Measurements from ENCODE around the gene BMP7.

BMP7 gene

GRCh38 chr20:57177636-57178280 lies 88.7 kb downstream of the BMP7 start:
- no peak for DNase-seq
- H3K36me3 Mint-ChIP-seq (ENCODE audit: low read depth): peaks cover 49% of the 10 kb centered on the region
- H3K27ac Mint-ChIP-seq: no peak overlapping the region
- H3K9me3 Mint-ChIP-seq: no peaks in the 10 kb centered on the region
- no peak overlapping the region for H3K4me3 Mint-ChIP-seq
- no peaks in the 10 kb centered on the region for H3K27me3 Mint-ChIP-seq (ENCODE audit: low read depth, poor library complexity)
- H3K4me1 Mint-ChIP-seq: peaks cover 38% of the 10 kb centered on the region
- TF ChIP-seq CTCF (IDR thresholded peaks at IDR 0.05): no peak

GRCh38 chr20:57176842-57177241 lies 89.6 kb downstream of the BMP7 start:
- no peak overlapping the region for H3K4me3 Mint-ChIP-seq
- no peaks in the 10 kb centered on the region for H3K27me3 Mint-ChIP-seq (ENCODE audit: low read depth, poor library complexity)
- H3K9me3 Mint-ChIP-seq: no peaks in the 10 kb centered on the region
- peaks cover 58% of the 10 kb centered on the region for H3K36me3 Mint-ChIP-seq (ENCODE audit: low read depth)
- no peak for DNase-seq
- no peak for TF ChIP-seq CTCF (IDR thresholded peaks at IDR 0.05)
- H3K4me1 Mint-ChIP-seq: peaks cover 38% of the 10 kb centered on the region
- peak overlapping the region; percentile 68 for H3K27ac Mint-ChIP-seq

GRCh38 chr20:57175397-57176010 lies 90.9 kb downstream of the BMP7 start:
- H3K27me3 Mint-ChIP-seq (ENCODE audit: low read depth, poor library complexity): no peaks in the 10 kb centered on the region
- no peak for TF ChIP-seq CTCF (IDR thresholded peaks at IDR 0.05)

GRCh38 chr20:57174737-57175136 lies 91.7 kb downstream of the BMP7 start:
- Mint-ChIP-seq H3K36me3 (ENCODE audit: low read depth) (peaks cover 68% of the 10 kb centered on the region), H3K9me3 (peaks cover 11% of the 10 kb centered on the region), H3K27me3 (ENCODE audit: low read depth, poor library complexity) (no peaks in the 10 kb centered on the region), H3K4me3 (no peak overlapping the region), H3K4me1 (peaks cover 40% of the 10 kb centered on the region), H3K27ac (no peak overlapping the region)
- no peak for TF ChIP-seq CTCF (IDR thresholded peaks at IDR 0.05)
- no peak for DNase-seq

More at GRCh38 chr20:57175397-57176010, 90.9 kb downstream of the BMP7 start:
- H3K9me3 Mint-ChIP-seq: peaks cover 4% of the 10 kb centered on the region
- H3K4me3 Mint-ChIP-seq: no peak overlapping the region
- peak overlapping the region; percentile 55 for H3K27ac Mint-ChIP-seq
- no peak for DNase-seq
- peaks cover 42% of the 10 kb centered on the region for H3K4me1 Mint-ChIP-seq
- peaks cover 65% of the 10 kb centered on the region for H3K36me3 Mint-ChIP-seq (ENCODE audit: low read depth)

- Mint-ChIP-seq H3K4me3 (no peak overlapping the region), H3K27me3 (ENCODE audit: low read depth, poor library complexity) (no peaks in the 10 kb centered on the region), H3K9me3 (peaks cover 17% of the 10 kb centered on the region), H3K4me1 (peaks cover 39% of the 10 kb centered on the region), H3K36me3 (ENCODE audit: low read depth) (peaks cover 75% of the 10 kb centered on the region), H3K27ac (no peak overlapping the region)
- TF ChIP-seq CTCF (IDR thresholded peaks at IDR 0.05): no peak
- DNase-seq: no peak
Observed at GRCh38 chr20:57173986-57174385, 92.5 kb downstream of the BMP7 start.

GRCh38 chr20:57173041-57173440 lies 93.4 kb downstream of the BMP7 start:
- DNase-seq: no peak
- Mint-ChIP-seq H3K4me1 (peaks cover 46% of the 10 kb centered on the region), H3K27ac (no peak overlapping the region), H3K9me3 (peaks cover 23% of the 10 kb centered on the region), H3K36me3 (ENCODE audit: low read depth) (peaks cover 81% of the 10 kb centered on the region), H3K4me3 (no peak overlapping the region), H3K27me3 (ENCODE audit: low read depth, poor library complexity) (no peaks in the 10 kb centered on the region)
- no peak for TF ChIP-seq CTCF (IDR thresholded peaks at IDR 0.05)
